GM12864 (cell line): ENCODE measurements around the gene OR52M1.

ENCODE experiments used
- DNase-seq: peaks from one replicate; pipeline ENCODE4 v3.0.0-alpha.2; 2011; ENCODE audit warnings: low read depth
- H3K4me3 ChIP-seq: 2 replicates; pipeline ENCODE4 v1.5.1; 2011; ENCODE audit warnings: mild to moderate bottlenecking, low read depth, low read length, control low read depth
- CTCF ChIP-seq: IDR thresholded peaks from 2 replicates; pipeline ENCODE4 v1.5.1; 2011; ENCODE audit warnings: low read depth, mild to moderate bottlenecking, moderate library complexity, low read length, control low read depth, inconsistent platforms; ENCODE audit errors: missing control alignments

The OR52M1 gene

GRCh38 chr11:4560467-4560866 is 15.5 kb downstream of the OR52M1 start:
- DNase-seq = no peak
- H3K4me3 ChIP-seq = no peak overlapping the region
- TF ChIP-seq CTCF = no peak

- no peak for TF ChIP-seq CTCF
- H3K4me3 ChIP-seq = no peak overlapping the region
- no peak for DNase-seq
Observed at GRCh38 chr11:4565371-4565770, 20.4 kb downstream of the OR52M1 start.

- DNase-seq = no peak
- no peak for TF ChIP-seq CTCF
- no peak overlapping the region for H3K4me3 ChIP-seq
Observed at GRCh38 chr11:4569075-4569474, 24.1 kb downstream of the OR52M1 start.

GRCh38 chr11:4576880-4577279 is 31.9 kb downstream of the OR52M1 start:
- DNase-seq = no peak
- no peak for TF ChIP-seq CTCF
- no peak overlapping the region for H3K4me3 ChIP-seq

- TF ChIP-seq CTCF = no peak
- DNase-seq = no peak
- no peak overlapping the region for H3K4me3 ChIP-seq
Observed at GRCh38 chr11:4577761-4578160, 32.8 kb downstream of the OR52M1 start.

GRCh38 chr11:4578624-4579023 is 33.6 kb downstream of the OR52M1 start:
- DNase-seq = no peak
- TF ChIP-seq CTCF = no peak
- no peak overlapping the region for H3K4me3 ChIP-seq

GRCh38 chr11:4580124-4580523 is 35.1 kb downstream of the OR52M1 start:
- DNase-seq = no peak
- no peak for TF ChIP-seq CTCF
- H3K4me3 ChIP-seq = no peak overlapping the region
